Measurements from ENCODE around the gene HS3ST5. TPM values are rescaled to one million over a fixed set of nuclear protein-coding genes. Genes with fewer than 3 reads are reported as not detected.

The HS3ST5 gene
- total RNA-seq, 3 donors from 2014 or later: not detected

DNA sequence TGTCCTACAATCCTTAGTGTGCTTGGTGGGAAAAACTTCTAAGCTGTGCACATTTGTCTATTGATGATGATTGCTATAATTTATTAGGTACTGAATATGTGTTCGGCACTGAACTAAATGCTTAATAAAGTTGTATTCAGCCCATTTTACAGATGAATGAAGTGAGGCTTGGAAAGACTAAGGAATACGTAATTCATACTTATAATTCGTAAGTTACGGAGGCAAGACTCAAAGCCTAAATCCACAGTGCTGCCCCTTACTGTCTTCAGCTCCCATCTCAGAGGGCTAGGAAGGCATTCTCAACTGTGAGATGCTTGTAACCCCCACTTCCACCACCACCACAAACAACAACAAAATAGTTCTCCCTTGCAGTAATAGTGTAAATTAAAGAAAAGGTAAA is 171.3 kb downstream of the HS3ST5 start:
- ATAC-seq (no peak), DNase-seq (no peak)
- Mint-ChIP-seq H3K36me3 (ENCODE audit: insufficient read depth) (no peaks in the 10 kb centered on the region), H3K9me3 (no peaks in the 10 kb centered on the region), H3K4me1 (ENCODE audit: low read depth) (no peaks in the 10 kb centered on the region), H3K27me3 (ENCODE audit: low read depth) (peaks cover 5% of the 10 kb centered on the region), H3K4me3 (no peak overlapping the region)

DNA sequence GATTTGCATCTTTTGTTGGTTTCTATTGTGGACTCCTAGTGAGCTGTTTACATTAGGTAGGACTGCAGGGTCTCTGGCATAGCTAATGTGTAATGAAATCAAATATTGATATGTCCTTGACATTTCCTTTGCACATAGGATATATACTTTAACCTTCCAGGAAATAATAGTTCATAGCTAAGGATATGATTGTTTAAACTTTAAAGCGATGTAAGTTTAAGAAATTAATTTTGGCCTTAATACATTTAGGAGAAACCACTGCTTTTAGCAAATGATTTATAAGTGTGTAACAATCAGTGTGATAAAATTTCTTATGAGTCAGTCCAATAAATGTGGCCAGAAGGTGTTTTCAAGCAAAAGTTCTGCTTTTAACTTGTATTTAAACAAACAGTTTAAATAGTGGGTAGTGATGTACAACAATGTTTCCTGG is 171.8 kb downstream of the HS3ST5 start:
- Mint-ChIP-seq H3K9me3 (no peaks in the 10 kb centered on the region), H3K4me3 (no peak overlapping the region), H3K27me3 (ENCODE audit: low read depth) (peaks cover 5% of the 10 kb centered on the region), H3K4me1 (ENCODE audit: low read depth) (no peaks in the 10 kb centered on the region), H3K36me3 (ENCODE audit: insufficient read depth) (no peaks in the 10 kb centered on the region)
- DNase-seq (no peak), ATAC-seq (no peak)

DNA sequence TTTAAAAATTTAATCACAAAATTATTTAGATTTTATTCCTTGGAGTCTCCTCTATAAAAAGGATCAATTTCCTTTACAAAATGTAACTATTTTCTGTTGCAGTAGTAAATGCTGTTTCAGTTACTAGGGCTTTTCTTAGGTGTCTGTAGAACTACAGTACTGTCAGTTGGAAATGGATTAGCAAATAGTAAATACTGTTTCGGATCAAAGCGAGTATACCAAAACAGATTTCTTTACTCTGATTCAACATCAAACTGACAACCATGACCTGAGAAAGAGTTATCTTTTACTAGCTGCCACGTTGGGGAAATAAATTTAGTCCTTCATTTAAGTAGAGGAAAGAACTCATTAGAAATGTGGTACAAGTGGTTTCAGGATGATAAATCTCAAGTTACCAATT is 172.5 kb downstream of the HS3ST5 start:
- Mint-ChIP-seq H3K4me1 (ENCODE audit: low read depth) (no peaks in the 10 kb centered on the region), H3K9me3 (no peaks in the 10 kb centered on the region), H3K27me3 (ENCODE audit: low read depth) (peaks cover 5% of the 10 kb centered on the region), H3K4me3 (no peak overlapping the region), H3K36me3 (ENCODE audit: insufficient read depth) (no peaks in the 10 kb centered on the region)
- ATAC-seq (no peak), DNase-seq (no peak)

DNA sequence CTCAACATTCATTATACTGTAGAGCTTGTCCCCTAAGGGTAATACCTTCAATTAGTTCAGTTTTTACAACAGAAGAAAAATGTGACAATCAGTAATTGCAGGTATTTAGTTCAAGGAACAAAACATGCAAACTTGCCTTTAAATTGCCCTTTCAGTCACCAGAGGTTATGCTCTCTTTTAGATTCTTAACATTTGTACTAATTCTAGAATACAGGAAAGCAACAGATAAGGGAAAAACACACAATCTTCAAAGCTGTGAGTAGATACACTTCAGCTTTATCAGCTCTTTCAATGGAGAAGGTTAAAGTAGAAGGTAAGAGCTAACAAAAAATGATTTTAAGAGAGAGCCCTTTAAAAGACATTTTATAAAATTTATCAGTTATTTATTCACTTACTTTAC is 173.1 kb downstream of the HS3ST5 start:
- Mint-ChIP-seq H3K4me3 (no peak overlapping the region), H3K4me1 (ENCODE audit: low read depth) (no peaks in the 10 kb centered on the region), H3K27me3 (ENCODE audit: low read depth) (peaks cover 5% of the 10 kb centered on the region), H3K9me3 (no peaks in the 10 kb centered on the region), H3K36me3 (ENCODE audit: insufficient read depth) (no peaks in the 10 kb centered on the region)
- no peak for ATAC-seq
- DNase-seq: no peak

DNA sequence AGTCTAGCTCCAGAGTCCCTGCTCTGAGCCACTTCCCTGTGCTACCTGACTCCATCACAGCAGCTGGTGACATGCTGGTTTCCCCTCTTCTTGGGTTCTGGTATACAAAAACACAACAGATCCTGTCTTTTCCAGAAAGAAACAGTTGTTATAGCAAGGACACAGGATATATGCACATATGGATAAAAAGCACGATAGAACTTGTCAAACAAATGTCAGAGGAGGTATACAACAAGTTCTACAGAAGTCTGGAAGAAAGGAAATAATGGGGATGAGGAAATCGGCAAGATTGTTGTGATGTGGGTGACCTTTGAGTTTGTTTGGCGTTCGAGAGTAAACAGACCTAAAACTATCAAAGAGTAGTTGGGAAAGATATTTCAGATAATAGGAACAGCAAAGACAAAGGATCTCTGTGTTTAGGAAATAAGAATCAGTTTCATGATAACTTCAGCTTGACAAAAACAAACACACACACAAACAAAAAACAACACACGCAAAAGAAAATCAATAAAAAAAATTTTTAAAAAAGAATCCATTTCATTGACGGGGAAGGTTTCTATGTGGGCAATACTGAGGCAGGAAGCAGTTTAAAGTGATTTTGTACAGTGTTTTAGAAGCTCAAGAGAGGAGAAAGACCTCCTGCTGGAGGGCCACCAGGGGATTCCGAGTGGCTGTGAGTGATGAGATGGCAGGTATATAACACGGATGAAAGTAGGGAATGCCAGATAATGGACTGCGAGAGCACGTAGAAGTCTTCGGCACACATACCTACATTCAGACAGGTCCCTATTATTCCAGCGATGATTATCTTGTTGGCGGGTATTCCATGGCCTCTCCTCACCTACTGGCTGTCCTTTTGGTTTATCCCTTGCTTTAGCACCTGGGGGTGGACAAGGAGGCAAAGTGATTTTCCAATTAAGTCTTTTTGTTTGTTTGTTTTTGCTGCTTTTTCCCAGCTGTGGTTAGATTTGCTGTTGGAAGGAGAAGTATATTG is 174.9 kb downstream of the HS3ST5 start:
- Mint-ChIP-seq H3K27me3 (ENCODE audit: low read depth) (peaks cover 2% of the 10 kb centered on the region), H3K4me3 (no peak overlapping the region), H3K9me3 (no peaks in the 10 kb centered on the region), H3K36me3 (ENCODE audit: insufficient read depth) (no peaks in the 10 kb centered on the region), H3K4me1 (ENCODE audit: low read depth) (no peaks in the 10 kb centered on the region)
- no peak for DNase-seq
- no peak for ATAC-seq

DNA sequence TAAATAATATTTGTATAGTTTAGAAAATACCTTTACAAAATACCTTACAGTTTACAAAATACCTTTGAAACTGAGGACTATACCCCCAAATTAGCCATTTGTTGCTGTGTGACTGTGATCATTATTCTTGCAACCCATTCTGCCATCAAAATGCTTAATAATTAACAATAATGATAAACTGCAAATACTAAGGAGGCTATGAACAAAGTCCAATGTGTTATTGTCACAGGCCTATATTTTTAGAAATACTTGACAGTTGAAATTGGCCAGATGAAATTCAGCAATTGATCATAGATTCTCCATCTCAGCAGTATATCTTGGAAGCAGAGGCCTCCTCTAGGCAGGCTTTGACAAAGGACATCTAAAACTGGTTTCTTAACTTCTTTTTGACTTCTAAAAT is 178.6 kb downstream of the HS3ST5 start:
- ATAC-seq (no peak), DNase-seq (no peak)
- Mint-ChIP-seq H3K36me3 (ENCODE audit: insufficient read depth) (no peaks in the 10 kb centered on the region), H3K9me3 (no peaks in the 10 kb centered on the region), H3K4me1 (ENCODE audit: low read depth) (no peaks in the 10 kb centered on the region), H3K4me3 (no peak overlapping the region), H3K27me3 (ENCODE audit: low read depth) (peaks cover 2% of the 10 kb centered on the region)

DNA sequence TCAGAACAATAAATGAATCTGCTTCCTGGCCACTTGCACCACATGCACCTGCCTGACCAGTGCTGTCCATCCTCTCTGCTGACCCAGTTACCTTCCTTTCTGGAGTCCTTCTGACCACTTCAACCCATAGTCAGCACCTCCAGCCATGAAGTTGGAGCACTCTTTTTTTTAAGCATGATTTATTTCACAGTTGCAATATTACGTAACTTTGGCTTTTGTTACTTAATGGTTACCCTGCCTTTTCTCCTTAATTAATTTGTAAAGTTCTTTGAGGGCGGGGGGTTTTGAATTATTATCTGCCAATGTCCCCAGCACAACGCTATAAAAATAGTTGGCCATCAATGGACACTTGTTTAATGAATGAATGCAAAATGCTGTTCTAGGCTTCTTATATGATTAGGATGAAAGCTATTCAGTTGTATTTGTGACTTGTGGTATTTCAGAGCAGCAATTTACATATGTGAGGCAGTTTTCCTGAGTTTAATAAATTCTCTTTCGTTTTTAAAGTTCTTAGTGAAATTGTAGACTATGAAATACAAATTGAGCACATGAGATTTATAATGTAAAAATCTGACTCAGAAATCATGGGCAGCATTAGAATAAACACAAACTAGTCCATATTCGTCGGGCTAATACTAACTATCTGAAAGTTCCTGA is 180.0 kb downstream of the HS3ST5 start:
- Mint-ChIP-seq H3K9me3 (no peaks in the 10 kb centered on the region), H3K4me3 (no peak overlapping the region), H3K27me3 (ENCODE audit: low read depth) (peaks cover 2% of the 10 kb centered on the region), H3K4me1 (ENCODE audit: low read depth) (no peaks in the 10 kb centered on the region), H3K36me3 (ENCODE audit: insufficient read depth) (no peaks in the 10 kb centered on the region)
- no peak for ATAC-seq
- DNase-seq: no peak

DNA sequence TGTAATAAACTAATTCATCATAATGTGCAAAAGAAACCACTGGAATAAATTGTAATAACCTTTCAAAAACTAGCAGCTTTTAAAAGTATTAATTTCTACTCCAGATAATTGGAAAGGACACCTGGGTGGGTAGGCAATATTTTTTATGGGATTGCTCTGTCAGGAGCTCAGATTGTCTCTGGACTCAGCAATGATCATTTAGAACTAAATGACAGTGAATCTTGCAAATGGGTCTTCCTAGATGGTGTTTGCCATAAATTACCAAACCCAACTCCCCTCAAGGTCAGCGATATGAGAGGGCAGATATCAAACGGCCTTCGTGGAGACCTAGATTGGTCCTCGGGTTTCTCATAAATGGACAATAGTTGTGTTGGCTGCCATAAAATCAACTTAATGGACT is 181.9 kb downstream of the HS3ST5 start:
- H3K27me3 Mint-ChIP-seq (ENCODE audit: low read depth): no peaks in the 10 kb centered on the region
- ATAC-seq (no peak), DNase-seq (no peak)
- no peaks in the 10 kb centered on the region for H3K9me3 Mint-ChIP-seq
- H3K4me1 Mint-ChIP-seq (ENCODE audit: low read depth): no peaks in the 10 kb centered on the region
- H3K36me3 Mint-ChIP-seq (ENCODE audit: insufficient read depth): no peaks in the 10 kb centered on the region
- H3K4me3 Mint-ChIP-seq: no peak overlapping the region

DNA sequence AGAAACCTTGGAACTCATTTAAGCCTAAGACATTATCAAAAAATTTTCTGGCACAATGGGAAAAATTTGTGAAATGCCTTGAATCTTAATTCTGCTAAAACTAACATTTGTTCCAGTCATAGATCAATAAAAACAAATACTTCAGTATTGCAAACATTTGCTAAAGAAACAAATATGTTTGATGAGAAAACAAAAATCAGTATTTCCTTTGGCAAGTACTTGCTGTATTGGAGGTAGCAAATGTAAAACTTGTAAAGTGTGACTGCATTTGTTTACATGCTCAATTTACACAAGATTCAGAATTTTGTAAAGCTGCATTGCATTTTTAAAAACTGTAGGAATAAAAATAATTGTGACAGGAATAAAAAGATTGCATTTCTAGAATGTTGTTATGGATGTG is 183.1 kb downstream of the HS3ST5 start:
- Mint-ChIP-seq H3K27me3 (ENCODE audit: low read depth) (no peaks in the 10 kb centered on the region), H3K4me1 (ENCODE audit: low read depth) (no peaks in the 10 kb centered on the region), H3K36me3 (ENCODE audit: insufficient read depth) (no peaks in the 10 kb centered on the region), H3K4me3 (no peak overlapping the region), H3K9me3 (no peaks in the 10 kb centered on the region)
- DNase-seq (no peak), ATAC-seq (no peak)

DNA sequence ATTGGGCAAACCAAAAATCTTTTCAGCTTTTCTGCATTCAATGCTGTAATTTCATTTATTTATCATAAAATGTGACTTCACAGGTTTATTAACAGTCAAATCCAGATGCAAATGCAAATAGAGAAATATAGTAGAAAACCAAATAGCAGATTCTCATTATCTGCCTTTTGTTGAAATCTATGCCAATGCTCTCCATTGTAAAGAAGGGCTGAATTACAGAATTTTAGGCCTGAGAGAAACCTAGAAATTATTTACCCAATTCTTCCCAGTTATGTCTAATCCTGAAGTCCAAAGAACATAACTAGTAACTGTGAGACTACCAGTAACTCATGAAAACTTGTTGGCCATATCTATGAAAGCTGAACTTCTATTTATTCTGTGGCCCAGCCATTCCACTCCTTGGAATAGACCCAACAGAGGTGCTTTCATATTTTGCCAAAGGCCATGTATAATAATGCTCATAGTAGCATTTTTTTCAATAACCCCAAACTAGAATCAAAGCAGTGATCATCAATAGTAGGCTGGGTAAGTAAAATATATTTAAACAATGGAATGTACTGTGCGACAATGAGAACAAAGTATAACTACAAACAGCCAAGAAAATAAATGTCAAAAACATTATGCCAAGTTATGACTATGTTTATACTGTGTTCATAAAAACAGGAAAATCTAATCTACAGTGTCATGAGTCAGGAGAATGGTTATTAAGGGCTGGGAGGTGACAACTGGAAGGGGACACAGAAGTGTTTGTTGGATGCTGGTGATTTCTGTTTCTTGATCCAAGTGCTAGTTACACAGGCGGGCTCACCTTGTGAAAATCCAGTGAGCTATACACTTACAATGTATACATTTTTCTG is 183.8 kb downstream of the HS3ST5 start:
- DNase-seq (no peak), ATAC-seq (no peak)
- no peaks in the 10 kb centered on the region for H3K27me3 Mint-ChIP-seq (ENCODE audit: low read depth)
- H3K4me1 Mint-ChIP-seq (ENCODE audit: low read depth): no peaks in the 10 kb centered on the region
- no peak overlapping the region for H3K4me3 Mint-ChIP-seq
- H3K9me3 Mint-ChIP-seq: no peaks in the 10 kb centered on the region
- H3K36me3 Mint-ChIP-seq (ENCODE audit: insufficient read depth): no peaks in the 10 kb centered on the region

DNA sequence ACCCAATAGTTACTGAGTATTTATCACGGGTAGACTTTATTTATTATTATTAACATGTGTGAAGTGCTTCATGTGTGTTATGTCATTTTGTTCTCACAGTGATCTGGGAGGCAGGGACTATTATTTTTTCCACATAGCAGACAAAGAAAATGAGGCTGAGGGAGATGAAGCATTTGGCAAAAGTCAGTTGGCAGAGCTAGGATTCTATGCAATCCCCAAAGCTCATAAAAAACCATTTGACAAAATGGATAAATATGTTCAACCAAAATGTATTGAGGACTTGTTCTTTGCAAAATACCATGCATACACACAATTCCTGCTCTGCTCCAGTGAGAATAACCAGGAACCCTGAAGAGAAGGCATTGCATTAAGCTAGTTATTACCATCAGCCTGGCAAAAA is 184.4 kb downstream of the HS3ST5 start:
- ATAC-seq (no peak), DNase-seq (no peak)
- Mint-ChIP-seq H3K9me3 (no peaks in the 10 kb centered on the region), H3K4me1 (ENCODE audit: low read depth) (no peaks in the 10 kb centered on the region), H3K4me3 (no peak overlapping the region), H3K27me3 (ENCODE audit: low read depth) (peaks cover 3% of the 10 kb centered on the region), H3K36me3 (ENCODE audit: insufficient read depth) (no peaks in the 10 kb centered on the region)

DNA sequence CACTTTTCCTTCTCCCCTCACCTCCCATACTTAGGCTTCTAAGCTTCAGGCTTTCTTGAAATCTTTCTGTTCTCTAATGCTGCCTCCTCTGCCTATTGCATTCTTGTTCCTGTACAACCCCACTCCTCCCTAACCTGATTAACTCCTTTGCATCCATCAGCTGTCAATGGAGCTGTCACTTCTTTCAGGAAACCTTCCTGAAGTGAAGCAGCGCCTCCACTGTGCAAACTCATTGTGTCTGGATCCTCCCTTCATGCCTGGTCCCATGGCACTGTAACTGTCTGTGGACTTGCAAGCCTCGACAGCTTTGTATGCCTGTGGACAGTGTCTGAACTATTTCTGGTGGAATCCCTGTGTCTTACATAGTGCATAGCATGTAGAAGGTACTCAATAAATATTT is 185.0 kb downstream of the HS3ST5 start:
- no peaks in the 10 kb centered on the region for H3K36me3 Mint-ChIP-seq (ENCODE audit: insufficient read depth)
- ATAC-seq (no peak), DNase-seq (no peak)
- H3K4me1 Mint-ChIP-seq (ENCODE audit: low read depth): no peaks in the 10 kb centered on the region
- H3K4me3 Mint-ChIP-seq: no peak overlapping the region
- no peaks in the 10 kb centered on the region for H3K9me3 Mint-ChIP-seq
- peaks cover 3% of the 10 kb centered on the region for H3K27me3 Mint-ChIP-seq (ENCODE audit: low read depth)

DNA sequence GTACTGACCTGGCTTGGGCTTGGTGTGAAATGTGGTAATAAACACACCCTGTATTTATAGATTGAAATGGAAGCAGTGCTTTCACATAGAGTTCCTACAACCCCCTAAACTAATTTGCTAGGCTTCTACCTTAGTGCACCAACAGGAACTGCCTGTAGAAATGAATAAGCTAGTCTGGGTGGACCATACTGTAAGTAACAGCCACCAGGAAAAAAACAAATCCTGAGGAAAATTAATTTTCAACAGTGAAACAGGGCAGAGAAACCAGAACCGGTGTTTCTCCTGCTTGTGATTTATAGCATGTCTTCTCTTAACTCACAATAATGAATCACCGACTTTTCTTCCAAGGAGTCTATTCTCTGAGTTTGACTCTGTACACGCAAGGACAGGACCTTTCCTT is 187.1 kb downstream of the HS3ST5 start:
- H3K27me3 Mint-ChIP-seq (ENCODE audit: low read depth): peaks cover 3% of the 10 kb centered on the region
- DNase-seq (no peak), ATAC-seq (no peak)
- H3K9me3 Mint-ChIP-seq: no peaks in the 10 kb centered on the region
- no peak overlapping the region for H3K4me3 Mint-ChIP-seq
- H3K4me1 Mint-ChIP-seq (ENCODE audit: low read depth): no peaks in the 10 kb centered on the region
- no peaks in the 10 kb centered on the region for H3K36me3 Mint-ChIP-seq (ENCODE audit: insufficient read depth)

DNA sequence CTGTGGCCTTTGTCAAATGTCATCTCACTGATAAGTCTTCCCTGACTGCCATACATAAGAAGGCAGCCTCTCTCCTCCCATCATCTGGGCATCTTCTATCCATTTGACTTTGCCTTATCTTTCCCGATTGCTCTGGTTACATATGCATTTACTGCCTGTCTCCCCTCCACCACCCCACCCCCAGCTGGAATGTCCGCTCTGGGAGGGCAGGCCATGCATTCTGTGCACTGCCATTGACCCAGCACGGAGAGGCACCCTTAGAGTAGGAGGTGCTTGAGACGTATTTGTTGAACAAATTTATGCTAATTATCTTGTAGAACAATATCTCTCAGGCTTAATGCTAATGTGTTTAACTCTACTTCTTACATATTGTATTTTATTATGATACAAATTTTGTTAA is 188.0 kb downstream of the HS3ST5 start:
- H3K4me1 Mint-ChIP-seq (ENCODE audit: low read depth): no peaks in the 10 kb centered on the region
- H3K27me3 Mint-ChIP-seq (ENCODE audit: low read depth): peaks cover 3% of the 10 kb centered on the region
- H3K9me3 Mint-ChIP-seq: no peaks in the 10 kb centered on the region
- DNase-seq: no peak
- no peak overlapping the region for H3K4me3 Mint-ChIP-seq
- no peak for ATAC-seq
- no peaks in the 10 kb centered on the region for H3K36me3 Mint-ChIP-seq (ENCODE audit: insufficient read depth)

Measured in activated T-cell treated with anti-CD3 and anti-CD28 coated beads, Interleukin-2, amount 50 U/mL, for 4 hours (primary cell).